GM18505 (cell line): Measurements from ENCODE around the gene SLC22A7.

Experiments used
- ATAC-seq: cut with Tn5 transposase; IDR thresholded peaks from one replicate; pipeline ENCODE4 v1.9.1; 2021; ENCODE audit not compliant: unreplicated experiment
- POLR2A ChIP-seq: IDR thresholded peaks from 4 replicates; pipeline ENCODE4 v1.6.1; 2011; ENCODE audit warnings: borderline replicate concordance; ENCODE audit not compliant: insufficient read depth, insufficient read length; ENCODE audit errors: extremely low read depth

Gene SLC22A7

GRCh38 chr6:43271944-43272343 lies 26.1 kb upstream of the SLC22A7 start:
- no peak for TF ChIP-seq POLR2A
- no peak for ATAC-seq

GRCh38 chr6:43273707-43274106 lies 24.4 kb upstream of the SLC22A7 start:
- ATAC-seq, result no peak
- TF ChIP-seq POLR2A, result no peak

- TF ChIP-seq POLR2A, result no peak
Observed at GRCh38 chr6:43274127-43274915, 23.7 kb upstream of the SLC22A7 start.

GRCh38 chr6:43274916-43275597 lies 23.0 kb upstream of the SLC22A7 start:
- TF ChIP-seq POLR2A, result no peak
- no peak for ATAC-seq

More at GRCh38 chr6:43274127-43274915, 23.7 kb upstream of the SLC22A7 start:
- no peak for ATAC-seq

GRCh38 chr6:43275801-43276576 lies 22.1 kb upstream of the SLC22A7 start:
- ATAC-seq, result no peak
- no peak for TF ChIP-seq POLR2A

- no peak for TF ChIP-seq POLR2A
- no peak for ATAC-seq
Observed at GRCh38 chr6:43276577-43277305, 21.3 kb upstream of the SLC22A7 start.

GRCh38 chr6:43277306-43277642 lies 20.8 kb upstream of the SLC22A7 start:
- no peak for TF ChIP-seq POLR2A

GRCh38 chr6:43277643-43278523 lies 20.2 kb upstream of the SLC22A7 start:
- no peak for ATAC-seq
- TF ChIP-seq POLR2A, result no peak

More at GRCh38 chr6:43277306-43277642, 20.8 kb upstream of the SLC22A7 start:
- ATAC-seq, result no peak

GRCh38 chr6:43278524-43279078 lies 19.5 kb upstream of the SLC22A7 start:
- ATAC-seq, result no peak
- no peak for TF ChIP-seq POLR2A

- no peak for TF ChIP-seq POLR2A
- ATAC-seq, result no peak
Observed at GRCh38 chr6:43280234-43280633, 17.8 kb upstream of the SLC22A7 start.

GRCh38 chr6:43282060-43282459 lies 16.0 kb upstream of the SLC22A7 start:
- ATAC-seq, result no peak

More at GRCh38 chr6:43282060-43282459, 16.0 kb upstream of the SLC22A7 start:
- no peak for TF ChIP-seq POLR2A
